ENCODE results near the gene ZNF148.

ZNF148 gene

DNA sequence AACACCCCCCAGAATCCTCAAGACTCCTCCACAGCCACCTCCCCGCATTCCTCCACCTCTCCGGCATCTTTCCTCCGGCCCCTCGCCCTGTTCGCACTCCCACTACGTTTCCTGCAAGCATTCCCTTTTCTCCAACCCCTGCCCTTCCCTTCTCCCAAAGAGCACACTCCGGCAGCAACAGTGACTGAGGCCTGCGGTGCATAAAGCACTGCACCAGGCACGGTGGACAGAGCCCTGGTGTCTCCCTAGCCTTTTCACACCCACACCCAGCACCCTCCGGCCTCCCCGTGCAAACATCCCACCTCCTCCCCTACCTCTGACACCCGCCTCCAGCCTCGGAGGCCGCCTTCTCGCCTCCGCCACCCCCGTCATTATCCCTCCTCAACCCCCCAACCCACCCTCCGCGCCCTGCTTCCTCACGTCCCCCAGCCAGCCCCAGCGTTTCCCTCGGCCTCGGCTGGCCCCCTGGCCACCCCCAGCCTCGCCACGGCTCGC lies 577 bp downstream of the ZNF148 start:
- no peak overlapping the region for H3K27ac ChIP-seq (ENCODE audit: low read length)
- no peaks in the 10 kb centered on the region for H3K27me3 ChIP-seq (replicated peaks; ENCODE audit: insufficient read depth, low read length)
- H2AFZ ChIP-seq (ENCODE audit: low read length) = peak overlapping the region; percentile 63
- H4K20me1 ChIP-seq (ENCODE audit: insufficient read depth, low read length) = no peaks in the 10 kb centered on the region
- H3K4me1 ChIP-seq (ENCODE audit: low read length) = peaks cover 6% of the 10 kb centered on the region; the same call in 1 of the 2 replicates
- H3K4me3 ChIP-seq (ENCODE audit: low read length) = peak overlapping the region; percentile 90
- no peak for TF ChIP-seq EZH2phosphoT487 (IDR thresholded peaks at IDR 0.05; ENCODE audit: low read length)
- H3K9ac ChIP-seq (ENCODE audit: low read length) = peak overlapping the region; percentile 80
- H3K79me2 ChIP-seq (ENCODE audit: low read length) = peaks cover 66% of the 10 kb centered on the region
- H3K4me2 ChIP-seq (ENCODE audit: low read depth, low read length) = peak overlapping the region; percentile 85
- no peaks in the 10 kb centered on the region for H3F3A ChIP-seq (ENCODE audit: insufficient read depth, low read length)
- no peaks in the 10 kb centered on the region for H3K9me3 ChIP-seq (replicated peaks; ENCODE audit: insufficient read depth, low read length)
- H3K9me2 ChIP-seq (replicated peaks; ENCODE audit: insufficient read depth, low read length) = no peaks in the 10 kb centered on the region
- peak; percentile 19 for DNase-seq
- H3K36me3 ChIP-seq (replicated peaks; ENCODE audit: insufficient read depth, low read length) = no peaks in the 10 kb centered on the region

GRCh38 chr3:125367403-125368230 lies 7.5 kb downstream of the ZNF148 start:
- Histone ChIP-seq H3K4me1 (ENCODE audit: low read length) (no peaks in the 10 kb centered on the region), H3K9ac (ENCODE audit: low read length) (no peak overlapping the region), H3K4me3 (ENCODE audit: low read length) (no peak overlapping the region), H4K20me1 (ENCODE audit: insufficient read depth, low read length) (peaks cover 12% of the 10 kb centered on the region; the same call in 1 of the 2 replicates), H3K9me2 (replicated peaks; ENCODE audit: insufficient read depth, low read length) (no peaks in the 10 kb centered on the region), H3K27ac (ENCODE audit: low read length) (no peak overlapping the region), H3K79me2 (ENCODE audit: low read length) (peaks cover 100% of the 10 kb centered on the region), H3F3A (ENCODE audit: insufficient read depth, low read length) (no peaks in the 10 kb centered on the region), H3K9me3 (replicated peaks; ENCODE audit: insufficient read depth, low read length) (no peaks in the 10 kb centered on the region), H3K4me2 (ENCODE audit: low read depth, low read length) (no peak overlapping the region), H2AFZ (ENCODE audit: low read length) (no peak overlapping the region), H3K27me3 (replicated peaks; ENCODE audit: insufficient read depth, low read length) (no peaks in the 10 kb centered on the region), H3K36me3 (replicated peaks; ENCODE audit: insufficient read depth, low read length) (no peaks in the 10 kb centered on the region)
- no peak for TF ChIP-seq EZH2 (optimal IDR thresholded peaks at IDR 0.05; ENCODE audit: low read depth, low read length)
- TF ChIP-seq, protein P1, sequence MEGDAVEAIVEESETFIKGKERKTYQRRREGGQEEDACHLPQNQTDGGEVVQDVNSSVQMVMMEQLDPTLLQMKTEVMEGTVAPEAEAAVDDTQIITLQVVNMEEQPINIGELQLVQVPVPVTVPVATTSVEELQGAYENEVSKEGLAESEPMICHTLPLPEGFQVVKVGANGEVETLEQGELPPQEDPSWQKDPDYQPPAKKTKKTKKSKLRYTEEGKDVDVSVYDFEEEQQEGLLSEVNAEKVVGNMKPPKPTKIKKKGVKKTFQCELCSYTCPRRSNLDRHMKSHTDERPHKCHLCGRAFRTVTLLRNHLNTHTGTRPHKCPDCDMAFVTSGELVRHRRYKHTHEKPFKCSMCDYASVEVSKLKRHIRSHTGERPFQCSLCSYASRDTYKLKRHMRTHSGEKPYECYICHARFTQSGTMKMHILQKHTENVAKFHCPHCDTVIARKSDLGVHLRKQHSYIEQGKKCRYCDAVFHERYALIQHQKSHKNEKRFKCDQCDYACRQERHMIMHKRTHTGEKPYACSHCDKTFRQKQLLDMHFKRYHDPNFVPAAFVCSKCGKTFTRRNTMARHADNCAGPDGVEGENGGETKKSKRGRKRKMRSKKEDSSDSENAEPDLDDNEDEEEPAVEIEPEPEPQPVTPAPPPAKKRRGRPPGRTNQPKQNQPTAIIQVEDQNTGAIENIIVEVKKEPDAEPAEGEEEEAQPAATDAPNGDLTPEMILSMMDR (IDR thresholded peaks at IDR 0.05; ENCODE audit: low read length) = no peak
- no peak for TF ChIP-seq EZH2phosphoT487 (IDR thresholded peaks at IDR 0.05; ENCODE audit: low read length)
- DNase-seq = no peak

- H3K79me2 ChIP-seq (ENCODE audit: low read length) = peaks cover 100% of the 10 kb centered on the region
- no peak overlapping the region for H2AFZ ChIP-seq (ENCODE audit: low read length)
- no peaks in the 10 kb centered on the region for H3K9me3 ChIP-seq (replicated peaks; ENCODE audit: insufficient read depth, low read length)
- peaks cover 16% of the 10 kb centered on the region for H4K20me1 ChIP-seq (ENCODE audit: insufficient read depth, low read length)
- no peaks in the 10 kb centered on the region for H3K9me2 ChIP-seq (replicated peaks; ENCODE audit: insufficient read depth, low read length)
- no peaks in the 10 kb centered on the region for H3F3A ChIP-seq (ENCODE audit: insufficient read depth, low read length)
- TF ChIP-seq EZH2 (optimal IDR thresholded peaks at IDR 0.05; ENCODE audit: low read depth, low read length) (no peak), EZH2phosphoT487 (IDR thresholded peaks at IDR 0.05; ENCODE audit: low read length) (no peak)
- TF ChIP-seq, protein P1 (IDR thresholded peaks at IDR 0.05; ENCODE audit: low read length) = no peak
- H3K27me3 ChIP-seq (replicated peaks; ENCODE audit: insufficient read depth, low read length) = no peaks in the 10 kb centered on the region
- no peak overlapping the region for H3K4me2 ChIP-seq (ENCODE audit: low read depth, low read length)
- no peaks in the 10 kb centered on the region for H3K36me3 ChIP-seq (replicated peaks; ENCODE audit: insufficient read depth, low read length)
- no peak overlapping the region for H3K4me3 ChIP-seq (ENCODE audit: low read length)
- DNase-seq = no peak
- H3K27ac ChIP-seq (ENCODE audit: low read length) = no peak overlapping the region
- H3K4me1 ChIP-seq (ENCODE audit: low read length) = no peaks in the 10 kb centered on the region
- H3K9ac ChIP-seq (ENCODE audit: low read length) = no peak overlapping the region
Measured at GRCh38 chr3:125366132-125366531, 9.0 kb downstream of the ZNF148 start.

DNA sequence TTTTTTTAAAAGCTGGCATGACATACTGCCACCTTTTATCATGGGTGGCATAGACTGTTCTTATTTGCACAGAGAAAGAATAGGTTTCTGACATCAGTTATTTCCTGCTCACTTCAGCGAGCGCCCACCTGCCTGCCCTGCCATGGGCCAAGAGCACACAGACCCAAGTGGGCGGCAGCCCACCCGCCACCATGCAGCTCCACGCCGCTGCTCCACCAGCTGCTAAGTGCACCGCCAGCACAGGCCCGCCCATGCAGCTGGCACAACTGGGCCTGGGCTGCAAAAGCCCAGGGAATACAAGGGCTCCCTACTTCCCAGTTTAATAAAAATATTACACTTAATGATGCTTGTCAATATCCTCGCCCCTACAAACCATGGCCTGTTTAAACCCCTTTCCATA lies 15.4 kb downstream of the ZNF148 start:
- TF ChIP-seq EZH2phosphoT487 (IDR thresholded peaks at IDR 0.05; ENCODE audit: low read length) = no peak
- TF ChIP-seq, protein P1 (IDR thresholded peaks at IDR 0.05; ENCODE audit: low read length) = no peak
- no peak for TF ChIP-seq EZH2 (optimal IDR thresholded peaks at IDR 0.05; ENCODE audit: low read depth, low read length)
- H3K4me2 ChIP-seq (ENCODE audit: low read depth, low read length) = no peak overlapping the region
- H3K9me3 ChIP-seq (replicated peaks; ENCODE audit: insufficient read depth, low read length) = no peaks in the 10 kb centered on the region
- H3K79me2 ChIP-seq (ENCODE audit: low read length) = peaks cover 98% of the 10 kb centered on the region
- no peak overlapping the region for H2AFZ ChIP-seq (ENCODE audit: low read length)
- no peaks in the 10 kb centered on the region for H3K36me3 ChIP-seq (replicated peaks; ENCODE audit: insufficient read depth, low read length)
- no peaks in the 10 kb centered on the region for H3K9me2 ChIP-seq (replicated peaks; ENCODE audit: insufficient read depth, low read length)
- no peaks in the 10 kb centered on the region for H3K4me1 ChIP-seq (ENCODE audit: low read length)
- DNase-seq = no peak
- no peak overlapping the region for H3K4me3 ChIP-seq (ENCODE audit: low read length)
- H3K27ac ChIP-seq (ENCODE audit: low read length) = no peak overlapping the region
- no peak overlapping the region for H3K9ac ChIP-seq (ENCODE audit: low read length)
- peaks cover 4% of the 10 kb centered on the region; the same call in 1 of the 2 replicates for H4K20me1 ChIP-seq (ENCODE audit: insufficient read depth, low read length)
- H3F3A ChIP-seq (ENCODE audit: insufficient read depth, low read length) = no peaks in the 10 kb centered on the region
- no peaks in the 10 kb centered on the region for H3K27me3 ChIP-seq (replicated peaks; ENCODE audit: insufficient read depth, low read length)
